CD4-positive, alpha-beta T cell treated with Interleukin-6 for 4 hours (primary cell): ENCODE measurements around the gene GINS2.

Experiments
- DNase-seq: peaks from one replicate; pipeline ENCODE4 v3.0.0-alpha.2; 2020; ENCODE audit warnings: mixed read lengths

GINS2 gene

DNA sequence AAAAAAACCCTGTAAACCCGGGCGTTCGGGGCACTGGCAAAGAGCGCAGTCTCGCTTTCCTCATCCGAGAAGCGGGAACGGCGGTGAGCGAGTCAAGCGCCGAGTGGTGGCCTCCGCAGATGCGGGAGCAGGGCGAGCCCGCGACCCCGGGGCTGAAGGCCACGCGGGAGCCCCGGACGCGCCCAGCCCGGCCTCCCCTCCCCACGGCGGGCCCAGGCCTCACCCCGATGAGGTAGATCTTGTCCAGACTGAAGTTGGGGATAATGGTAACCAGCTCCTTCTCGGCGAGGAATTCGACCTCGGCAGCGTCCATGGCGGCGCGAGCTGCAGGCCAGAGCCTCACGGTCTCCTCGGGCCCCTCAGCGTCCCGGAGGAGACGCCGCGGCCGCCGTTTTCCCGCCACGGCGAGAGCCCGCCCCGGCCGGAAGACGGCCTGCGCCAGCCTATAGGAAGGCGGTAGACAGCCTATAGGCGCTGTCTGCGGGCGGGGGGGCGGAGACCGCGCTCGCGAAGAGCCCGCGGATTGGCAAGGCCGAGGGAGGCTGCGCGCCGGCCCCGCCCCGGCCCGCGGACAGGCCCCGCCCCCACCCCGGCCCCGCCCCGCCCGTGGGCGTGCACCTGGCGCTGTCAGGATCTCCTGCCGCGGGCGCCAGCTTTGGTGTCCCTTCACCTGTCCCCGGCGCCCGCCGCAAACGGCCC is at the start of gene GINS2:
TSS of gene GINS2 (minus strand) at position 369 of the 699 bp plus-strand sequence. CDS start at position 313, 56 bp downstream.
- peak; percentile 93 for DNase-seq

DNA sequence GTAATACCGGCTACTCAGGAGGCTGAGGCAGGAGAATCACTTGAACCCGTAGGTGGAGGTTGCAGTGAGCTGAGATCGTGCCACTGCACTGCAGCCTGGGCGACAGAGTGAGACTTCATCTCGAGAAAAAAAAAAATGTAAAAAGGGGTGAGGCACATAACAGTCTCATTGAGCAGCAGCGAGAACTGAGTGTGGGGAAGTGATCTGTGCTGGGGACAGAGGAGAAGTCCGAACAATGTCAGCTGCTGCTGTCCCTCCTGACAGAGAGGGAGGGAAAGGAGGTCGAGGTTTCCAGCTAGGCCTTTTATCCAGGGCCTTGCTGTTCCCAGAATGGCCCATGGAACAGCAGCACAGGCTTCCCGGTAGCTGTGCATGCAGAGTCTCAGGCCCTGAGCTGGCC is 48.2 kb upstream of the GINS2 start:
- DNase-seq: no peak

DNA sequence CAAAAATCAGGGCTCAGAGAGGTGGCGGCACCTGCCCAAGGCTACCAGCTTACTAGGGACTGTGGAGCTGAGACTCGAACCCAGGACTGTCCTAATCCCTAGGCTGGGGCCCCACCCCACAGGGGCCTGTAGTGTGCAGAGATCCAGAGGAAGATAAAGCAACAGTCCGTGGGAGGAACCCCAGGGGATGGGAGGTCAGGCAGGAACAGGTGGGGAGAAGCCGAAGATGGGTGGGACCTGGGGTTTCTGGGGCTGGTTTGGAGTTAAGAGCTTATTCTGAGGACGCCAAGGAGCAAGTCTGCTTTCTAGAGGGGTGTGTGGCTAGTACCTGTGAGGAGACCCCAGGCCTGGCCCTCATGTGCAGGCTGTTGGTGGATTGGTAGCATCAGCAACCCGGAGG is 47.2 kb upstream of the GINS2 start:
- DNase-seq: no peak

DNA sequence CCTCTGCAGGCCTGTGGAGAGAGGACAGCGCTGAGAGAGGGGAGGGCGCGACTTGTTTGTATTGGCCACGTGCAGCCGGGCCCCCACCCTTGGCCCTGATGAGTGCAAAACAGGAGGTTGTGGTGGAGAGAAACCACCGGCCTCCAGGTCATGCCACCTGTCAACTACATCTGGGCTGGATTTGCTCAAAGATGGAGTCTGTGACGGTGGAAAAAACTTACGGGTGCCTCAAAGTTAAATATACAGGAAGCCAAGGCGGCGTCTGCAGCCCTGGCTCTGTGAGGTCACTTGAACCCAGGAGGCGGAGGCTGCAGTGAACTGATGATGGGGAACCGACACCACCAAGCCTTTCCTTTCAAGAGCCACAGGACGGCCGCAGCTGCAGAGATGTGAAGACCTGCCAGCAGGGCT is 46.5 kb upstream of the GINS2 start:
- DNase-seq: peak; percentile 59

DNA sequence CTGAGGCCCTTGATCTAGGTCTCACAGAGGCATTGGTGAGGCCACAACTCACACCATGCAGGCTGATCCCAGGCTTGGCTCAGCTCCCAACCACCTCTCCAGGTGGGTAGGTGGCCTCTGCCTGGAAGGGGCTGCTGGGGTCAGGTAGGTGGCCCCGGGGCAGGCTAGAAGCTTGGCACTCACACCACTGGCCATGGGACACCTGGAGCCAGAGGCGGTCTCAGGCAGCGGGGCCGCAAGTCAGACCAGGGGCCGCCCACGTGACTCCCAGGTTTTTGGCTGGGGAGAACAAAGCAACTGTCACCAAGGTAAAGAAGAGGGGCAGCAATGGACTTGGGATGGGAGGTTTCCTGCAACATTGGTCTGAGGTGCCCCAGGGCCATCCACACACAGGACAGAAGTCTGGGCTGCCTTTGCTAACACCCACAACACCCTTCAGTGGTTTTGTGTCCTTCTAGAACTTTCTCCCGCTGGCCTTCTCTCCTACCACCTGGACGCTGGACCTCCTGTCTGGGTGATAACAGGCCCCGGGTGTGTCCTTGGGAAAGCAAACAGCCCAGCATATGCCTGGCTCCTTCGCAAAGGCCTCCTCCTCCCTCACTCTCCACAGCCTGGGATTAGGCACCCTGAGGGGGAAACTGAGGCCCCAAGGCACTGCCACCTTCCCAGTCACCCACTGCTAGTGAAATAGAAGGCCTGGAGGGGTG is 45.7 kb upstream of the GINS2 start:
- DNase-seq: no peak

DNA sequence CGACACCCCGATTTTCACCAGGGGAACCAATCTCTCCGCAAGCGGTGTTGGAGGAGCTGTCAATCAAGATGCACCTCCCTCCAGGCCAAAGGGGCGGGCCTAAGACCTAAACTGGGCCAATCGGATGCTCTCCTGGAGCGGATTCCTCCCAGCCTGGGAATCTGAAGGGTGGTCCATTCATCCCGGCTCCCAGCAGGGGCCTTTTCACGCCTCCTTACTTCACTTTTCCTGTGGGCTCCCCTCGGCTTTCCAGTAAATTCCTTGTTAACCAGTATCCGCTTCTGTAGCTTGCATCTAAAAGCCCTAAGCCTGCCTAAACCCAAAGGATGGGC is 45.1 kb upstream of the GINS2 start:
- no peak for DNase-seq

DNA sequence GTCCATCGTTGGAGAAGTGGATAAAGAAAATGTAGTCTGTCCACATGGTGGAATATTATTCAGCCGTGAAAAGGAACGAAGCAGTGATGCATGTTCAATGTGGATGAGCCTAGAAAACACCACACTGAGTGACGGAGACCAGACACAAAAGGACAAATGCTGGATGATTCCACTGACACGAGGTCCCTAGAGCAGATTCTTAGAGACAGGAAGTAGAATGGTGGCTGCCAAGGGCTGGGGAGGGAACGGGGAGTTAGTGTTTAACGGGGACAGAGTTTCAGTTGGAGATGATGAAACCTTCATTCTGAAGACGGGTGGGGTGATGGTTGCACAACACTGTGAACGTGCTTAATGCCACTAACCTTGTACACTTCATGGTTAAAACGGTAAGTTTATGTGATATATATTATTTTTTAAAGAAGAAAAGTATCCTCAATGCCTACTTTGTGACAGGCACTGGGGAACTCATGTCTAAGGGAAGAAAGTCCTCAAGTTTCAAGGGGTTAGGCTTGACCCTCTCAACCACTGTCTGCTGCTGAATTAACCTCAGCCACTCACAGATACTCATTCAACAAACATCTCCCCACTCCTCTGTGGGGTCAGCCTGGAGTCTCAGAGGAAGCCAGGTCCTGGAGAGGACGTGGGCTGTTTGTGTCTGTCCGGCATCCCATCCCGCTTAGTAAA is 44.5 kb upstream of the GINS2 start:
- no peak for DNase-seq

DNA sequence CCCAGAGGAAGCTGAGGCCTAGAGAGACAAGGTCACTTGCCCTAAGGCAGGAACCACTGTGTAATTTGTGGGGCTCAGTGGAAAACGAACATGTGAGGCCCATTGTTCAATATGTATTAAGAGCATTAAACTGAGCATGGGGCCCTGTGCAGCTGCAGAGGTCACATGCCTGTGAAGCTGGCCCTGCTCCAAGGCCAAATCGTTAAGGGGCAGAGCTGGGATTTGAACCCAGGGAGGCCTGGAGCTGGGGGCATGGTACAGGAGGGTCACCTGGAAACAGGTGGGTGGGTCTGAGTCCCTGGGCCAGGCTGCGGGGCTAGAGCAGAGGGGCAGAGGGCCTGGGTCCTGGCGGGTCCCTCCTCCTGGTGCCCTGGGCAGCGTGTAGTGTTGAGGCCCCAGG is 42.4 kb upstream of the GINS2 start:
- no peak for DNase-seq

DNA sequence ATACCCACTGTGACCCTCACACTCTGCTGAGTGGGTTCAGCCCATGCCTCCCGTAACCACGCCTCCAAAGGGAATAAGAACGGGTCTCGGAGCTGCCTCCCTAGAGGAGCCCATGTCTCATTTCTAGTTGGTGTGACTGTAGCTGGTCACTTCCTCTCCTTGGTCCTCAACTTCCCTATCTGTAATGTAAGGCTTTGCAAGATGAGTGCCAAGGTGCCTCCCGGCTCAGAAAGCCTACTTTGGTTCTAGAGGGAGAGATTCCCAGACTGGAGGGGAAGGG is 41.4 kb upstream of the GINS2 start:
- no peak for DNase-seq

DNA sequence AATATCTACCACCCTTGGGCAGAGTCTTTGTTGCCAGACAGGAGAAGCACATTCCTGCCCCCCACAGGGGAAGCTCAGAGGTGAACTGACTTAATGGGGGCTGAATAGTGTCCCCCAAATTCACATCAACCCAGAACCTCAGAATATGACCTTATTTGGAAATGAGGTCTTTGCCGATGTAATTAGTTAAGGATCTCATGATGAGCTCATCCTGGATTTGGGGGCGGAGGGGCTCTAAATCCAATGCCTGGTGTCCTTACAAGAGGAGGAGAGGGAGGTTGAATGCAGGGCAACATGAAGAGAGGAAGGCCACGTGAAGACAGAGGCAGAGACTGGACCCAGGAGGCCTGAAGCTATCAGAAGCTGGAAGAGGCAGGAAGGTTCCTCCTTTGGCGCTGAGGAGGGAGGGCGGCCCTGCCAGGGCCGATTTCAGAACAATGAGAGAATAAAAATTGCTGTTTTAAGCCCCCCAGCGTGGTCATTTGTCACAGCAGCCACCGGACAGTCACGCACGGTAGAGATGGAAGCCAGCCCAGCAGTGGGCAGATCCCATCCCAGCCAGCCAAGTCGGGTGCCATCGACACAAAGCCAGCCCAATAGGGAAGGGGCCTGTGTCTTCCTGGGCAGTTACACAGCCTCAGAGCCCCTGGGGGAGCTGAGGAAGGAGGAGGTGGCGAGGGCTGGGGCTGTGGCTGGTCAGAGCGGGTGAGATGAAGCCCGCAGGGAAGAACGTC is 40.9 kb upstream of the GINS2 start:
- DNase-seq: no peak

DNA sequence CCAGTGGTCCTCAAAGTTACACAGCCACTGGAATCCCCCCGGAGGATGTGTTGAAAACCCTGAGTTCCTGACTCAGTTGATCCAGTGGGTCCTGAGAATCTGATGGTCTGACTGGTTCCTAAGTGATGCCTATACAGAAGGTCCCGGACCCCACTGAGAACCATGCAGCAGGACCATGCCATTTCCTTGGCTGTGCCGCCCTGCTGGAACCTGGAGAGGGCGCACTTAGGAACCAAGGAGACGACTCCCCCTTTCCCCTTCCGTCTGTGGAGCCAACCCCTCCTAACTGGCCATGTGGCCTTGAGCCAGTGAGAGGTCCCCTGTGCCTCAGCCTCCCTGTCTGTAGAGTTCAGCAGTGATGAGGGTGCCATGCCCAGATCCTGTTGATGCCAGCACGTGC is 40.1 kb upstream of the GINS2 start:
- no peak for DNase-seq

DNA sequence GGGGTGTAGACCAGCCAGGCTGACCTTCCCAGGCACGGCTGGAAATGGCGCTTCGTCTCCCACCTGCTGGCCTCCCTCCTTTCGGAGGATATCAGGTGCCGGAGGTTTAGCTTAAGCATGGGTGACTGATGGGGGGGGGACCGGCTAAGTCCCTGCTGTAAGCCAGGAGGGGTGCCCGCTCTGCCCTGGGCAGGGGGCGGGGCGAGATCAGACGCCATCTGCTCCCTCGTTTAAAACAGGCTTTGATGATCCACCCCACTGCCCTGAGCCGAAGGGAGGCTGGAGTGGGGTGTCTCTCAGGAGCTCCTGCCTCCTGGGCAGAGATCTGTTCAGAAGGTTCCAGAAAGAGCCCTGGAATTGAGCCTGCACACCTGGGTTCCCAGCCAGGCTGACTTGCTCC is 36.2 kb upstream of the GINS2 start:
- no peak for DNase-seq

DNA sequence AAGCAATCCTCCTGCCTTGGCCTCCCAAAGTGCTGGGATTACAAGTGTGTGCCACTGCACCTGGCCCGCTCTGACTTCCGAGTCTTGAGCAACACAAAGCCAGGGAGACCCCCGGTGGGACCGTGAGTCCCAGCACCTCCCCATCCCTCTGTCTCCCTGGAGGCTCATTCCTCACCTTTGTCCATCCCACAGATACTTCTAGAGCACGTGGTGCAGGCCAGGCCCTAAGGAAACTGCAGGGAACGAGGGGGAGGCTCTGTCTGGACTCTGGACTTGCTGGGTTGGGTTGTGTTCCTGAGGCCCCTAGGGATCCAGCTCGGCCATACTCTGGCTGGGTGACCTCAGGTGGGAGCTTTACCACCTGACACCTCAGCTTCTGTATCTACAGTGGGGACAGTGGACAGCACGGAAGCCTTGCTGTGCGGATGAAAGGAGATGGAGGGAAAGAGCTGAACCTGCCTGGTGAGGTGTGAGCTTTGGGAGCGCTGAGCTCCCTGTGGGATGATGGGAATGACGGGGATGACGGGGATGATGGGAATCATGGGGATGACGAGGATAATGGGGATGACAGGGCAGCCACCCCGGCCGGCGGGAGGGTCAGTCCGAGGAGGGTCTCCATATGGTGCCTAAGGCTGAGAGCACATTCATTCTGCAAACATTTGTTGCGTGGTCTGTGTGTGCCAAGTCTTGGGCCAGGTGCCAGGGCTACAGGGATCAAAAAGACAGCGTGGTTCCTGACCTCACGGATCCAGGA is 35.5 kb upstream of the GINS2 start:
- DNase-seq: no peak

DNA sequence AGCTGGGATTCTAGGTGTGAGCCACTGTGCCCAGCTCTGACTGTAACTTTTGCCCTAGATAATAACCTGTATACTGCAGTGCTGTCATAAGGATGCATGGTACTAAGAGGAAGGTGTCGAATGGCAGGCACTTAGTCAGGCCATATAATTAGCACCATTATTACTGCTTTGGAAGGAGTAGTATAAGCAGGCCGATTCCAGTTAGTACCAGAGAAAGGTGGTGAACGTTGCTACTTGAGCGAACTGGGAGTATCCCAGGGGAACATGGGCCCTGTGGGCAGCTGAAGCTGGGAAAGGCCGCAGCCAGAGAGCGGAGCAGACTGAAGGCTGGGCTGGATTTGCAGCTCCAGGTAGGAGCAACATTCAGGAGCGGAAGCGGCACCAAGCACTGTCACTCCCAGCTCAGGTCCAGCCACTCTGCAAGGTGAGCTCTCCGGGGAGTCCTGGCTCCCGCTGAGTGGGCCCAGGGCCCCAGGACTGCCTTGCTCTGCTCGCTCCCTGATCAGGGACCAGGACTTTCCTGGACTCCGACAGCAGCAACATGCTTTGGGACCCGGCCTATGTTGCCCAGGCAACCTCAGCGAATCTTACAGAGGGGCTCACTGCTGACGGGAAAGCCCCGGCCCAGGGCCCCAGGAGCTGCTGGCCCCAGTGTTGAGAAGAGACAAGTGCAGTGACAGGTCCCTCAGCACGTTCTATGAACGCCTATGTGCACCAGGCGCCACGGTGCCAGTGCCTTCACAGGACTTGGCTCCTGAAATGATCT is 33.6 kb upstream of the GINS2 start:
- DNase-seq: no peak

DNA sequence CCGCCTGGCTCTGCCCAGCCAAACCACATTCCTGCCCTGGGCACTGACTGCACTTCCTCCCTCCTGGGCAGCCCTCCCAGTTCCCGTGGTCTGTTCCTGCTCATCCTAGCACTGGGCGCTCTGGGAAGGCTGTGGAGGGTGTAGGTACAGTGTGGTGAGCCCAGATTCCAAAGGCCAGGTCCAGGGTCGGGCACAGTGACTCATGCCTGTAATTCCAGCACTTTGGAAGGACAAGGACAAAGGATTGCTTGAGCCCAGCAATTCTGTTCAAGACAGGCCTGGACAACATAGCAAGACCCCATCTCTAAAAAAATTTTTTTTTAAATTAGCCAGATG is 31.5 kb upstream of the GINS2 start:
- DNase-seq: no peak

DNA sequence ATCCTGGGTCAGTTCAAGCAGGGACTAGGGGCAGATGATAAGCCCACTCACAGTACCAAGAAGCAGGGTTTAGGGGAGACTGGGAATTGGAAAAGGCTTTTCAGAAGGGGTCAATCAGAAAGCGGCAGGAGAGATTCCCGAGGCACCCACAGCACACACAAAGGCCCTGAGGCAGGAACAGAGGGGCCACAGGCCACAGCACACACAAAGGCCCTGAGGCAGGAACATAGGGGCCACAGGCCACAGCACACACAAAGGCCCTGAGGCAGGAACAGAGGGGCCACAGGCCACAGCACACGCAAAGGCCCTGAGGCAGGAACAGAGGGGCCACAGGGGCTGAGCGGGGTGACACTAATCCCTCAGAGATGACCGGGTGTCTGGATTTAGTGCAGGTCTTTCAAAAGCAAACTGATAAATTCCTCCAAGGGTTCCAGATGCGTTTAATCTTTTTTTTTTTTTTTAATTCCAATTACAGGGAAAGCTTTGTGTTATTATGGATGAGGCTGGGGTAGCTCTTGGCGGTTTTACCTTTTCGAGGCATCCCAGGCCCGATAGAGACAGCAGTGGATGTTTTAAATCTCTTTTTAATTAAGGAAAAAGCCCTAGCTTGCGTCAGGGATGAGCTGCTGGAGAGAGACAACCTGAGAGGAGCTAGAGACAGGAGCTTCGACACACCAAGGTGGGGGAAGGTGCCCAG is 31.0 kb upstream of the GINS2 start:
- no peak for DNase-seq

DNA sequence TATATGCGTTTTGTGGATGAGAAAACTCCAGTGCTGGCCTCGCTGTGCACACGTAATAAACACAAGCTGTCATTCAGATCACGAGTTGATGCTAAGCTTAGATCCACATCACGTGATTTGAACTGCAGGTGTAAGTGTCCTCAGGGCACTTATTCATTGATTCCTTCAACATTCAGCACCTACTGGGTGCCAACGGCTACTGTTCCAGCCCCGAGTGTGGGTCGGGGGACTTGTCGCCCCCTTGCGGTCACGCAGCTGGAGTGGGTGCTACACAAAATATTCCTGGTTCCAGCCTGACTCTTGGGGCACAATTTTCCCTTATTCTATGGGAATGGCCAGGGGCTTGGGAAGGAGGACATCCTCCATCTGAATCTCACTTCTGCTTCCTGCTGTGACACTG is 29.9 kb upstream of the GINS2 start:
- DNase-seq: peak; percentile 11

DNA sequence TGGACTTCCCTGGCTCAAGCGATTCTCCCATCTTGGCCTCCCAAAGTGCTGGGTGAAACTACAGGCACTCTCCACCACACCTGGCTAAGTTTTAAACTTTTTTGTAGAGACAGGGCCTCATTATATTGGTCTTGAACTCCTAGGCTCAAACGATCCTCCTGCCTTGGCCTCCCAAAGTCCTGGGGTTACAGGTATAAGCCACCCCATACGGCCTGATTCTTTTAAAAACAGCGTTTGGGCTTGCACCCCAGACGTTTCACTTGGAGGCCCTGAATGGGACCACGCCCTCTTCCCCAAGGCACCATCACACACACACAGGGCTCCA is 29.4 kb upstream of the GINS2 start:
- no peak for DNase-seq

DNA sequence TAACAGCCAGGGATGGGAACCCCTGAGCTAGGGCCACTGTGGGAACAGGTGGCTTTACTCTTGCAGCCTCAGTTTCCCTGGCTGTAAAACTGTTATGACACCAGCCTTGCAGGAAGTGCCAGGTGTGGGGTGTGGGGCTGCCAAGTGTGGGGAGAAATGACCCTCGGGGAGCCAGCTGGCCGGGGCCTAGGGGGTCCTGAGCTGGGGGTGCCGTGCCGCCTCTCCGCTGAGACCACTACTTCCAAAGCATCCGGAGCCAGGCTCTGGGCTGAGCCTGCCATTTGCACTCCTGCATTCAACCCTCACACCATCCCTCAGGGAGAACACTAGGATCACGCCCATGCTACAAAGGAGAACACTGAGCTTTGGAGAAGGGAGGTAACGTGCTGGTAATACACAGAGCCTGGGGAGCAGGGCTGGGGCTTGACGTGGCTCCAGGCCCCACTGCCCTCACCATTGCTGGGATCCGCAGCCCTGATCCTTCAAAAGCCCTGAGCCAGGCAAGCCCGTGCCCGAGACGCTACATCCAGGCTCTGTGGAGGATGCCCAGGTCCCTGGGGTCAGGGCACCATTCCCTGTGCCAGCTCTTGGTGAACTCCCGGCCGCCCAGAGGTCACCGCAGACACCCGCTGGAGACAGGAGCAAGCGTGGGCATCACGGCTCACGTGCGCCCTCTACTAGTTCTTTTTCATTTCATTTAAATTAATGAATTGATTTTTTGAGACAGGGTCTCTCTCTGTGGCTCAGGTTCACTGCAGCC is 28.8 kb upstream of the GINS2 start:
- DNase-seq: peak; percentile 67

DNA sequence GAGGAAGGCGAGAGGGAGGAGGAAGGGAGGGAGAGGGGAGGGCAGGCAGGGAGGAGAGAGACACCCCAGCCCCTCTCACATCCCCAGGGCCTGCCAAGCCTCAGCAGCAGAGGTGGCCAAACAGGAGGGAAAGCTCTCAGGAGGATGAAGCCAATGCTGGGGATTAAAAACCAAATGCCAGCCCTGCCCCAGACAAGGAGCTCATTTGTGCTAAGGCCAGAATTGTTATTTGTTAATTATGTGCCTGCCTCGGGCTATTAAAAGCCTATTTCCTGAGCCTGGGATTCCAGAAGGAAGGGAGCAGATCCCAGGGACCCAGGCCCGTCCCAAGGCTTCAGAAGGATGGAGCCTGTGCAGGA is 27.9 kb upstream of the GINS2 start:
- DNase-seq: no peak

DNA sequence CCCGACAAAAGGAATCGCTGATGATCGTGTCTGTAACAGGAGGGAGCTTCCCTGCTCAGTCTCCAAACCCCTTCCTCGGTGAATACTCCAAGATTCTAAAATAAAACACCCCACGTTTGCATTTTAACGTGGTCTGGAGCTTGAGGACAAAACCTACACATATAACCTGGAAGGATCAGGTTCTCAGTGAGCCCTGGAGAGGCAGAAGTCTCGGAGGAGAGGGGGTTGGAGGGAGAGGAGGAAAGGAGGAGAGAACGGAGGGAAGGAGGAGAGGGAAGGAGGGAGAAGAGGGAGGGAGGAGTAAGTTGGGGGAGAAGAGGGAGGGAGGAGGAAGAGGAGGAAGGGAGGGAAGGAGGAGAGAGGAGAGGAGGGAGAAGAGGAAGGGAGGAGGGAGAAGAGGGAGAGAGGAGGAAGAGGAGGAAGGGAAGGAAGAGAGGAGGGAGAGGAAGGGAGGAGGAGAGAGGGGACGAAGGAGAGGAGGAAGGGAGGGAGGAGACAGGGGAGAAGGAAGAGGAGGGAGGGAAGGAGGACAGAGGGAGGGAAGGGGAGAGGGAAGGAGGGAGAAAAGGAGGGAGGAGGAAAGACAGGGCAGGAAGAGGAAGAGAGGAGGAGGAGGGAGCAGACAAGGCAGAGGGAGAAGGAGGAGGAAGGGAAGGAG is 27.4 kb upstream of the GINS2 start:
- no peak for DNase-seq
